Ishikawa (cell line): ENCODE results near the gene AGPAT3.

Experiments used
- CEBPB ChIP-seq: IDR thresholded peaks from 2 replicates; pipeline ENCODE4 v1.6.1; 2012
- CREB1 ChIP-seq: IDR thresholded peaks from 2 replicates; pipeline ENCODE4 v1.6.1; 2012; ENCODE audit warnings: low read depth
- EGR1 ChIP-seq: IDR thresholded peaks from 2 replicates; pipeline ENCODE4 v1.6.1; 2012
- EP300 ChIP-seq: IDR thresholded peaks from 2 replicates; pipeline ENCODE4 v1.6.1; 2012; ENCODE audit warnings: borderline replicate concordance
- FOXM1 ChIP-seq: IDR thresholded peaks from 2 replicates; pipeline ENCODE4 v1.6.1; 2012; ENCODE audit warnings: low read depth, borderline replicate concordance
- MAX ChIP-seq: IDR thresholded peaks from 2 replicates; pipeline ENCODE4 v1.6.1; 2012
- NFIC ChIP-seq: IDR thresholded peaks from 2 replicates; pipeline ENCODE4 v1.6.1; 2012
- RAD21 ChIP-seq: IDR thresholded peaks from 2 replicates; pipeline ENCODE4 v1.6.1; 2012; ENCODE audit warnings: low read depth
- REST ChIP-seq: IDR thresholded peaks from 2 replicates; pipeline ENCODE4 v1.6.1; 2012; ENCODE audit warnings: low read depth, mild to moderate bottlenecking
- TAF1 ChIP-seq: IDR thresholded peaks from 2 replicates; pipeline ENCODE4 v1.6.1; 2012; ENCODE audit warnings: low read depth, mild to moderate bottlenecking
- TCF12 ChIP-seq: IDR thresholded peaks from 2 replicates; pipeline ENCODE4 v1.6.1; 2012; ENCODE audit warnings: low read depth
- TEAD4 ChIP-seq: IDR thresholded peaks from 2 replicates; pipeline ENCODE4 v1.6.1; 2012
- USF1 ChIP-seq: IDR thresholded peaks from 2 replicates; pipeline ENCODE4 v1.6.1; 2012
- YY1 ChIP-seq: IDR thresholded peaks from 2 replicates; pipeline ENCODE4 v1.6.1; 2012; ENCODE audit warnings: low read depth
- ZBTB7A ChIP-seq: IDR thresholded peaks from 2 replicates; pipeline ENCODE4 v1.6.1; 2012; ENCODE audit warnings: low read depth

The AGPAT3 gene

GRCh38 chr21:43885721-43886120 lies 20.7 kb downstream of the AGPAT3 start:
- TF ChIP-seq CREB1 (no peak), CEBPB (no peak), TAF1 (no peak), ZBTB7A (no peak), MAX (no peak), EP300 (no peak), EGR1 (no peak), RAD21 (no peak), USF1 (no peak), FOXM1 (no peak), REST (no peak), NFIC (no peak), TCF12 (no peak), TEAD4 (no peak), YY1 (no peak)

- TF ChIP-seq CREB1 (no peak), TAF1 (no peak)
These were observed 21.5 kb downstream of the AGPAT3 start for GRCh38 chr21:43886565-43886964.

- TF ChIP-seq TAF1 (no peak), NFIC (no peak), RAD21 (no peak), FOXM1 (no peak), REST (no peak), USF1 (no peak), CREB1 (no peak), MAX (no peak), EGR1 (no peak), YY1 (no peak), CEBPB (no peak), TEAD4 (no peak), EP300 (no peak), TCF12 (no peak), ZBTB7A (no peak)
These were observed 24.0 kb downstream of the AGPAT3 start for GRCh38 chr21:43889069-43889468.

GRCh38 chr21:43890042-43890441 lies 25.0 kb downstream of the AGPAT3 start:
- TF ChIP-seq FOXM1 (no peak), CEBPB (no peak), CREB1 (no peak), EP300 (no peak), USF1 (no peak), MAX (no peak)

- TF ChIP-seq USF1 (no peak), NFIC (no peak), TAF1 (no peak), YY1 (no peak), ZBTB7A (no peak), TEAD4 (no peak), RAD21 (no peak), CEBPB (no peak), FOXM1 (no peak), REST (no peak), EP300 (no peak), MAX (no peak), EGR1 (no peak), CREB1 (no peak), TCF12 (no peak)
These were observed 27.3 kb downstream of the AGPAT3 start for GRCh38 chr21:43892334-43892733.
